Nephron progenitor cell (in vitro differentiated cells): ENCODE measurements around the gene KCND3.

Experiments used
- DNase-seq: peaks from one replicate; pipeline ENCODE4 v3.0.0; 2021
- H3K27ac Mint-ChIP-seq: 2 replicates; pipeline ENCODE4 v1.8.0; 2021; ENCODE audit warnings: mild to moderate bottlenecking, moderate library complexity, mixed read lengths
- H3K27me3 Mint-ChIP-seq: 2 replicates; pipeline ENCODE4 v1.8.0; 2021; ENCODE audit warnings: mild to moderate bottlenecking, low read depth, mixed read lengths; ENCODE audit not compliant: poor library complexity
- H3K36me3 Mint-ChIP-seq: 2 replicates; pipeline ENCODE4 v1.8.0; 2021; ENCODE audit warnings: low read depth, mixed read lengths
- H3K4me1 Mint-ChIP-seq: 2 replicates; pipeline ENCODE4 v1.8.0; 2021; ENCODE audit warnings: mixed read lengths
- H3K4me3 Mint-ChIP-seq: 2 replicates; pipeline ENCODE4 v1.8.0; 2021; ENCODE audit warnings: mild to moderate bottlenecking, moderate library complexity, mixed read lengths
- H3K9me3 Mint-ChIP-seq: 2 replicates; pipeline ENCODE4 v1.8.0; 2021; ENCODE audit warnings: mild to moderate bottlenecking, moderate library complexity, mixed read lengths
- CTCF ChIP-seq: fragments of 200-600 bp; sonication (generic); IDR thresholded peaks from 2 replicates; pipeline ENCODE4 v1.5.0; 2021; ENCODE audit warnings: antibody characterized with exemption

KCND3 gene

GRCh38 chr1:111911776-111912515, 77.5 kb downstream of the KCND3 start:
- H3K27ac Mint-ChIP-seq, result no peak overlapping the region
- H3K9me3 Mint-ChIP-seq, result peaks cover 9% of the 10 kb centered on the region
- H3K27me3 Mint-ChIP-seq, result peaks cover under 1% of the 10 kb centered on the region
- TF ChIP-seq CTCF, result no peak
- H3K4me3 Mint-ChIP-seq, result no peak overlapping the region
- H3K36me3 Mint-ChIP-seq, result no peaks in the 10 kb centered on the region
- no peaks in the 10 kb centered on the region for H3K4me1 Mint-ChIP-seq
- no peak for DNase-seq

- H3K9me3 Mint-ChIP-seq, result peaks cover 9% of the 10 kb centered on the region
- H3K4me1 Mint-ChIP-seq, result no peaks in the 10 kb centered on the region
- H3K36me3 Mint-ChIP-seq, result no peaks in the 10 kb centered on the region
- TF ChIP-seq CTCF, result no peak
- no peak overlapping the region for H3K27ac Mint-ChIP-seq
- no peak overlapping the region for H3K4me3 Mint-ChIP-seq
- H3K27me3 Mint-ChIP-seq, result peaks cover 3% of the 10 kb centered on the region
- no peak for DNase-seq
Observed at GRCh38 chr1:111911061-111911460, 78.4 kb downstream of the KCND3 start.

- Mint-ChIP-seq H3K4me1 (peaks cover 13% of the 10 kb centered on the region), H3K4me3 (no peak overlapping the region), H3K36me3 (no peaks in the 10 kb centered on the region), H3K27me3 (peaks cover 8% of the 10 kb centered on the region), H3K27ac (no peak overlapping the region), H3K9me3 (no peaks in the 10 kb centered on the region)
- no peak for DNase-seq
- TF ChIP-seq CTCF, result no peak
Observed at GRCh38 chr1:111909030-111909429, 80.4 kb downstream of the KCND3 start.

- Mint-ChIP-seq H3K4me3 (no peak overlapping the region), H3K27ac (no peak overlapping the region), H3K27me3 (peaks cover 8% of the 10 kb centered on the region), H3K9me3 (no peaks in the 10 kb centered on the region), H3K4me1 (peaks cover 19% of the 10 kb centered on the region), H3K36me3 (no peaks in the 10 kb centered on the region)
- no peak for DNase-seq
- no peak for TF ChIP-seq CTCF
Observed at GRCh38 chr1:111908011-111908621, 81.4 kb downstream of the KCND3 start.

- H3K36me3 Mint-ChIP-seq, result no peaks in the 10 kb centered on the region
- H3K4me3 Mint-ChIP-seq, result no peak overlapping the region
- no peaks in the 10 kb centered on the region for H3K9me3 Mint-ChIP-seq
- no peak overlapping the region for H3K27ac Mint-ChIP-seq
- peaks cover 19% of the 10 kb centered on the region for H3K4me1 Mint-ChIP-seq
- no peak for DNase-seq
- H3K27me3 Mint-ChIP-seq, result peaks cover 8% of the 10 kb centered on the region
- TF ChIP-seq CTCF, result no peak
Observed at GRCh38 chr1:111907321-111907720, 82.1 kb downstream of the KCND3 start.

- Mint-ChIP-seq H3K9me3 (no peaks in the 10 kb centered on the region), H3K4me3 (no peak overlapping the region), H3K4me1 (peaks cover 19% of the 10 kb centered on the region), H3K27me3 (peaks cover 12% of the 10 kb centered on the region), H3K27ac (no peak overlapping the region), H3K36me3 (no peaks in the 10 kb centered on the region)
- DNase-seq, result no peak
- no peak for TF ChIP-seq CTCF
Observed at GRCh38 chr1:111906816-111907215, 82.7 kb downstream of the KCND3 start.
